NOMO-1 (cell line): ENCODE measurements around the gene CDKL4.
"Not testable (repeated sequence)": the region's sequence is repeated elsewhere in the genome, so short reads cannot be mapped to it uniquely, and the experiment has no call there.

Source experiments
- DNase-seq, 2 experiments: peaks; one replicate each; lab custom pipeline; 2025; ENCODE audit not compliant: unreplicated experiment in 2 of 2; lab: John Stamatoyannopoulos, UW

CDKL4 gene

DNA sequence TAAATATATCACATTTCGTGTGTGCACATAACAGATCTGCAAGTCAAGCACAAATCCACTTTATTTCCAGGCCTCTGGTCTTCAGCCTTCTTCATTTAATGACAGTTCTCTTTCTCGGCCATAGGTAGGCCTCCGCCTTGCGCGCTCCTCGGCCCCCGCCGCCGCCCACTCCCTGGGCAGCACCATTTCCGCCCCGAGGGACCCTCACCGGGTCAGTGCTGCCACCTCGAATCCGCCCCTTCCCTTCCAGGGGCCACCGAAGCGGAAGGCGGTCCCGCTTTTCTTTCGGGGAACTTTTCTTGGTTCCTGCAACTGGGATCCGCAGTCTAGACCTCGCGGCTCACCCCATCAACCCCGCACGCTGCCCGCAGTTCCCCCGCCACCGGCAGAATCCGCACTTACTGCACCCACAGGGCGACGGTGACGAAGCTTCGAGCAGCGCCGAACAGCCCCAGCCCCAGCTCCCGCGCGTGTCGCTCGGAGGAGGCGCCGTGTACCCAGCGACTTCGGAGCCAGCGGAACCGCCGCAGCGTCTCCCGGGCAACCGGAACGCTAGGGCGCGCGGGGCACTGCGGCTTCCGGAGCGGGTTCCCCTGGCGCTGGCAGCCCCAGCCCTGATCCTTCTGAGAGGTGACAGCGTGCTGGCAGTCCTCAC lies at the start of gene CDKL4:
CDKL4 (minus strand) TSS at position 502 of the 655 bp plus-strand sequence.
- no peak for DNase-seq

DNA sequence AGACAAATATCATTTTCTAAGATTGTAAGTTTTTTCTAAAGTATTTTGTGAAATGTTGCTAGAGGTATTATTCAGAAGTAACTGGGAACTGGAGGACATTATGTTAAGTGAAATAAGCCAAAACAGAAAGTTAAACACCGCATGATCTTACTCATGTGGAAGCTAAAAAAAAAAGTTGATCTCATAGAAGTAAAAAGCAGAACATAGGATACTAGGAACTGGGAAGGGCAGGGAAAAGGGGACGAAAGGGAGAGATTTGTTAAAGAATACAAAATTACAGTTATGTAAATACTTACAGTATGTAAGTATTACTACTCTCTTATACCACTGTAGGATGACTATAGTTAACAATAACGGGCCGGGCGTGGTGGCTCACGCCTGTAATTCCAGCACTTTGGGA lies 46.7 kb upstream of the CDKL4 start:
- DNase-seq, result no peak

DNA sequence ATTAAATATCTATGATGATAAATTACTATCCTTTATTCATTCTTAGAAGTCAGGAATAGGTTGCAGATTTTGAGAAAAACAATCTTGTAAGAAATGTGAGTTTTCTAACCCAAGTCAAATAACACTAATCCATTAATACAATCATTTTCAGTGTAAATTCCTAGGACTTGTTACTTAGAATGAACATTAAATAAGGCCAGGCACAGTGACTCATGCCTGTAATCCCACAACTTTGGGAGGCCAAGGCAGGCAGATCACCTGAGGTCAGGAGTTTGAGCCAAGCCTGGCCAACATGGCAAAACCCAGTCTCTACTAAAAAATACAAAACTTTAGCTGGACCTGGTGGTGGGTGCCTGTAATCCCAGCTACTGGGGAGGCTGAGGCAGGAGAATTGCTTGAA lies 45.8 kb upstream of the CDKL4 start:
- DNase-seq, result no peak

DNA sequence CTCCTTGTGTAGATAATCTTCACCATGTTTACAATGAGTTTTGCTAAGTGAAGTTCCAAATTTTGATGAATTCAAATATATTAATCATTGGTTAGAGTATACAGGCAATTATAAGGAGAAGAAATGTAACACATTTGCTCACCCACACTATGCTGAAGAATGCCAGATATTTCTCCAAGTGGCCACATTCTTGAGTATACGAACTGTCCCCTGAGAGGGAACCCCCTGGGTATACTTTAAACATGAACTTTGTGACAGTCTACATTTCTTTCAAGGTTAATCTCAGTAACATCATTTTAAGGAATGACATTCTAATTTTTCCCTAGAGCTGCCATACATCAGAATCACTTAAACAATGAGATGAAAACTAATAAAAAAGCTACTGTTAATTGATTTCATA lies 39.8 kb upstream of the CDKL4 start:
- DNase-seq, result no peak

DNA sequence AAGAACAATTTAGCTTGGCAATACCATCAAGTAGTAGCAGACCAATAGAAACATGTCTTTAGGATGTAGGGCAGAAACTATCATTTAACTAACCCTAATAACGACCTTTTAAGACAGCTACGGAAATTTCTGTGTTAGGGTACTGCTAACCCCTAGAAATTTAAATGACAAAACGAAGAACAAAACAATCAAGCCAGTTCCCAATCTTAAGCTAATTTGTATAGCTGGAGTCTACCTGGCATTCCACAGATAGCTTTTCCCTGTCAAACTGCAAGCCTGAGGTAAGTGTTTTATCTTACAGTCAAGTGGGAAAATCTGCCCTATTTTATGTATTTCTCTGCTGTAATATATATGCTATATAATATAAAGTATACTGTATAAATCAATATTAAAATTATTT lies 37.6 kb upstream of the CDKL4 start:
- DNase-seq, result no peak

DNA sequence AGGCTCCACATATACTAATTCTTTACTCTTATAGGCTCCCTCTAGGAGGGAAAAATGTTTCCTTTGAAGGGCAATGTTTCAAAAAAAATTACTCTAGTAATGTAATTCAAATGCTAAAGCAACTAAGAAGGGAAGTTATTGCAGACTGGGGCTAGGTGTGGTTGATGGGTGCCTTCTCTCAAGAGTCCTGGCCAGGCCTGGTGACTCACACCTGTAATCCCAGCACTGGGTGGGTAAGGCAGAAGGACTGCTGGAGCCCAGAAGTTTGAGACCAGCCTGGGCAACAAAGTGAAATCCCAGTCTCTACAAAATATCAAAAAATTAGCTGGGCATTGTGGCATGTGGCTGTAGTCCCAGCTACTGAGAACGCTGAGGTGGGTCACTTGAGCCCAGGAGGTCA lies 31.2 kb upstream of the CDKL4 start:
- no peak for DNase-seq

DNA sequence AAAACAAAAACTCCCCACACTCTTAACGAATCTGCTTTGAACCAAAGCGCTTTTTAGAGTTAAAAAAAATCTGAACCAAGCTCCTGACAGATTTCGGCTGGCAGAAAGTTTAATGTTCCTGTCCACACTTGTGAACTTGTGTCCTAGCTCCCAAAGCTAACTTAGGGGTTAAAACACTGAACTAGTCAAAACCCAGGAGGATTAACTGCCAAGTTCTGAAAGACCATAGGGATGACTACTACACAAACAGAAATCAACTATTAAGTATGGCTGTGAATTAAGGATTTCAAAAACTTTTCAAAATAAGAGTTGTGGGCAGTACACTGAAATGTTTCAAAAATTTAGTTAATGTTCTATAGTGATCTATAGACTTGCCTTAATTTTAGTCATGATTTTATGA lies 26.2 kb upstream of the CDKL4 start:
- DNase-seq, result no peak

DNA sequence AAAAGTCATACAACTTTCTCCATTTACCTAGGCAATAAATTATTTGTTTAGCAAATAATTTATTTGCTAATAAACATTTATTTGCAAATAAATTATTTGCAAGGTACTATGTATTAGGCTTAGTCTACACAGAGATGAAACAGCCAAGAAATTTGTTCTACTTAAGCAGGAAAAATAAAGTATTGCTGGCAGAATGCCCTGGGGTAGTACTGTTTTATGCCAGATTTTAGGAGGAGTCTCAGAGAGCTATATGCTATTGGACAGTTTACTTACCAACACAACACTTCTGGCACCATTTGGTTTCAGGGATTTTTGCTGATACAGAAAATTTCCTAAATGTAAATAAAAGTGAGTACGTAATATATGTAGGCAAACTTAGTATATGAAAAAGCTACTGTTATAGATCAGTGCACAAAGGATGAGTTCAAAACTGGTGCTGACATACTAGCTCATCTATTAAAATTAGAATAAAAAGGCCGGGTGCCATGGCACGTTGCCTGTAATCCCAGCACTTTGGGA lies 23.2 kb upstream of the CDKL4 start:
- DNase-seq, result no peak

DNA sequence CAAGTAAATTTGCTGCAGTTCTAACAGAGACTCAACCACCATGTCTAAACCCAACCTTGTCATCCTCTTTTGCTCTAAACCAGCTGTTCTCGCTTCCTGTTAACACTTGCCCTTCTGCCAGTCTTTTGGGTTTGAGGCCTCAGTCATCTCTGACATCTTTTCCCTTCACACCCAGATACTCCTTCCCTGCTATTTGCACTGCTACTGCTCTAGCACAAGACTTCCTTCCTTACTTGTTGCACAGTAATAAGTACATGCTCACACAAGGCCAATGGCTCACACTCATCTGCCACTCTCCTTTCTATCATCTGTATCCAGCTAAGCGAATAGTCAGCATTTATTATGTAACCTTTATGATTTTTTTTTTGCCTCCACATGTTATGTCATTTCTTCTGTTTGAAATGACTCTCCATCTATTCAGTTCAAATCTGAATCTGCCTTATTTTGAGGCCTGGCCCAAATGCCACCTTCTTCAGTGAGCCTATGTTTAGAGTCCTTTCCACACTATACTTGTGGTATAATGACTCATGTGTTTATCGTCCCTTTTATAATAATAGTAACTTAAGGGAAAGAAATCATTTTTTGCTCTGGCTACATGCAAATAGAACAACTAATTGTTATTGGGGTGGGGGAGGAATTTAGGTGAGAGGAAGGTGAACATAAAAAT lies 22.5 kb upstream of the CDKL4 start:
- DNase-seq, result peak; percentile 24 to 35

DNA sequence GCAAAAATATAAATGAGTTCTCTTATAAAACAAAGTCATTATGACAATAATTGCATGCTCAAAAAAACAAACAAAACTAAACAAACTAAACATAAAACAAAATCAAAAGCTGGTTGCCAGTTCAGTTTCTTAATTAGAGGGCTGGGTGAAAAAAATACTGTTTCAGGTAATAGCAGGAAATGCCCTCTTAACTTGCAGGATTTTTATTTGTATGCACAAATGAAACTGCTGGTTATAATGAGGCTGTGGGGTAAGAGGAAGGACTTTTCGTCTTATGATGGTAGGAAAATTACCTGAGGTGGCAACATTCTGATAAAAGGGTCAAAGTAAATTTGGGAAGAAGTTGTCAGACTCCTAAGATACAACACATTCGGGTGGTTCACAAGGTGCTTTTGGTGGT lies 21.5 kb upstream of the CDKL4 start:
- peak in 1 of 2 experiments; percentile 2 for DNase-seq

DNA sequence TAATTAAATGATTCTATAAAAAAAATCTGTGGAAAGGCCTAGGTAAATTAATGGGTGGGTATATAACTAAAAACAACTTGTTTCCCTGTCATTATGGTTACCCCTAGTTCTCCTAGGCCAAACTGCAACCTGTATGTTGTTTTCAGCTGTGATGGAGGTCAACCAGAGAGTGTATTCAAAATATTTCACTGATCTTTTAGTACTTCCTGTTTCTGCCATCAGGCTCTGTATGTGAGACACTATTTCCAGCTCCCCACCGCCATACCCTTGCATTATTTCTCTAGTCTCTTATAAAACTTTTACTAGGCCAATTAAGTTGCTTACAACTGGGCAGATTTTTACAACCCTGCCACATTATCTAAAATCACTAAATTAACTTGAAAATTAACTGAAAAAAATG lies 21.0 kb upstream of the CDKL4 start:
- peak in 1 of 2 experiments; percentile 62 for DNase-seq

DNA sequence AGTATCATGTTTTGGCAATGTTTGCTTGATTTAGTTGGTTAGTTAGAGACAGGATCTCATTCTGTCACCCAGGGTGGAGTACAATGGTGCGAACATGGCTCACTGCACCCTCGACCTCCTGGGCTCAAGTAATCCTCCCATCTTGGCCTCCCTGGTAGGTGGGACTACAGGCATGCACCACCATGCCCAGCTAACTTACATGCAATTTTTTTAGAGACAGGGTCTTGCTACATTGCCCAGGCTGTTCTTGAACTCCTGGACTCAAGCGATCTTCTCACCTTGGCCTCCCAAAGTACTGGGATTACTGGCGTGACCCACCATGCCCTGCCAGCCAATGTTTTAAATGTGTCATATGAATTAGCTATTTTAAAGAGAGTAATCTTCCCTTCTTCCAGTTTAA lies 16.3 kb upstream of the CDKL4 start:
- DNase-seq, result no peak

DNA sequence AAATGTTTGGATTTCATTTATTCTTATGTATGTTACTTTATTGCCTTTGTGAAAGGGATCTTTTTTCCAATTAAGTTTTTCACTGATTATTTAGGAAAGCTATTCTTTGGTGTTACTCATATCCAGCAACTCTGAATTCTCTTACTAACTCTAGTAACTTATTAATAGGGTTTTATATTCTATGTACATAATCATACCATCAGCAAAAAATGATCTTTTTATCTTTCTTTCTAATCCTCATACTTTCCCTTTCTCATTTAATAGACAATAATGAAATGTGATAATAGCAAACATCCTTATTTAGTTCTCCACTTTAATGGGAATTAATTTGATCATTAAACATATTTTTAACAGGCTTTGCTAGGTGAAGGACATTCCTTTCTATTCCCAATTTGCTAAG lies 12.3 kb upstream of the CDKL4 start:
- DNase-seq, result no peak

DNA sequence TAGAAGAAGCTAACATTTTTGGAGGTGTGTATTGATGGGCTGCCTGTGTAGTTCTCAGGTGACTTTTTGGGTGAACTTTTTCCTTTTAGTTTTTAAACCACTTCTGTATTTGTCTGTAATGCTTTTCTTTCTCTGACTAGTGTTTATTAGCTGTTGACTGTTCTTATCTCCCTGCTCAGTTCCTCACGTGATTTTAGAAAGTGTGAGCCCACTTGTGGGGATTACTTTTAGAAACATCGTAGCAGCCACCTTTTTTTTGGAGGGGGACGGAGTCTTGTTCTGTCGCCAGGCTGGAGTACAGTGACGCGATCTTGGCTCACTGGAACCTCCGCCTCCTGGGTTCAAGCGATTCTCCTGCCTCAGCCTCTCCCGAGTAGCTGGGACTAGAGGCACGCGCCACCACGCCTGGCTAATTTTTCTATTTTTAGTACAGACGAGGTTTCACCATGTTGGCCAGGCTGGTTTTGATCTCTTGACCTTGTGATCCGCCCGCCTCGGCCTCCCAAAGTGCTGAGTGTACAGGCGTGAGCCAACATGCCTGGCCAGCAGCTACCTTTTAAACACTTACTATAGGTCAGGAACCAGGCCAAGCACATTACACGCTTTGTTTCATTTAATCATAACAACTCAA lies 9.2 kb upstream of the CDKL4 start:
- DNase-seq, result no peak

DNA sequence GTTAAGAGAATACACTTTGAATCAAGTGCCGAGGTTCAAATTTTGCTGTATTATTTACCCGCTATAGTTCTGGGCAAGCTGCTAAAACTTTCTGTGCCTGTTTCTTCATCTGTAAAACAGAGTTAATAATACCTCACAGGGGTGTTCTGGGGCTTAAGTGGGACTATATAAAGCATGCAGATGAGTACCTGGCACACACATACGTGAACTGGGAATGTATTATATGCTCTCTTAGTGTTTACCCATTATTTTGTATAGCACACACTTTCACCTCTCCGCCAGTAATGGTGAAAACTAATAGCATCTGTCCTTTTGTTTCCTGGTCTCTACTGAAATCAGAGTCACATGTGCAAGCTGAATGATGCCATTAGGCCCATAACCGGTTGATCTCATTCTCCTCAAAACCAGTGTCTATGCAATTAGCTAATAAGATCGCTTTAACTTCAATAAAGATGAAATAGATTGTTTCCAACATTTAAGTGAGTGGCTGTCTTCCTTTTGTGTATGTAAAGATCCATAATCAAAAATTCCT lies 3.8 kb upstream of the CDKL4 start:
- DNase-seq, result no peak

DNA sequence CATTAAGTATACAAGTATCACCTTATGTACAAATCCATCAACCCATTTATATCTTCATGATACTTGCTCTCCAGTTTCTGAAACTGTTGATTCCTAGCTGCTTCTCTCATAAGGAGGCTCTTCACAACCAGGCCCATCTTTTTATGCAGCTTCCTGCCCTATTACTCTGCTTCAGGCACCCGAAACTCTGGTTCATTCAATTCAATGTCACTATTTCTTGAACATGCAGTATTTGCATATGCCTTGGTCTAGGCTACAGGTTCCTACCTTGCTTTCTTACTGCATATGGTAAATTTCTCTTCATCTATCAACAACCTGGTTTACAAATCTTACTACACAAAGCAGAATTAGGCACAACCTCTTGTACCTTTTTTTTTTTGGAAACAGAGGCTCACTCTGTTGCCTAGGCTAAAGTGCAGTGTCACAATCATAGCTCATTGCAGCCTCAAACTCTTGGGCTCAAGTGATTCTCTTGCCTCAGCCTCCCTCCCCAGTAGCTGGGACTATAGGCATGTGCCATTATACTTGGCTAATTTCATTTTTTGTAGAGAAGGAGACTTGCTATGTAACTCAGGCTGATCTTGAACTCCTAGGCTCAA lies 2.7 kb upstream of the CDKL4 start:
- DNase-seq, result no peak

DNA sequence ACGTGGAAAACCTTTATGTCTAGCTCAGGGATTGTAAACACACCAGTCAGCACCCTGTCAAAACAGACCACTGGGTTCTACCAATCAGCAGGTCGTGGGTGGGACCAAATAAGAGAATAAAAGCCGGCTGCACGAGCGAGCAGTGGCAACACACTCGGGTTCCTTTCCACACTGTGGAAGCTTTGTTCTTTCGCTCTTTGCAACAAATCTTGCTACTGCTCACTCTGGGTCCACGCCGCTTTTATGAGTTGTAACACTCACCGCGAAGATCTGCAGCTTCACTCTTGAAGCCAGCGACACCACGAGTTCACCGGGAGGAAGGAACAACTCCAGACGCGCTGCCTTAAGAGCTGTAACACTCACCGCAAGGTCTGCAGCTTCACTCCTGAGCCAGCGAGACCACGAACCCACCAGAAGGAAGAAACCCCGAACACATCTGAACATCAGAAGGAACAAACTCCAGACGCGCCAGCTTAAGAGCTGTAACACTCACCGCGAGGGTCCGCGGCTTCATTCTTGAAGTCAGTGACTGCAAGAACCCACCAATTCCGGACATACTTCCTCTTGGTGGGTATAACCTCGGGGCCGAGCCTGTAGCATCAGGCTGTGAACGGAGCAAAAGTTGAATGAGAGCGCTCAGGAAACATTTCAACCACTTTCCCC lies 1.3 kb upstream of the CDKL4 start:
- peak in 1 of 2 experiments; percentile 14 for DNase-seq

DNA sequence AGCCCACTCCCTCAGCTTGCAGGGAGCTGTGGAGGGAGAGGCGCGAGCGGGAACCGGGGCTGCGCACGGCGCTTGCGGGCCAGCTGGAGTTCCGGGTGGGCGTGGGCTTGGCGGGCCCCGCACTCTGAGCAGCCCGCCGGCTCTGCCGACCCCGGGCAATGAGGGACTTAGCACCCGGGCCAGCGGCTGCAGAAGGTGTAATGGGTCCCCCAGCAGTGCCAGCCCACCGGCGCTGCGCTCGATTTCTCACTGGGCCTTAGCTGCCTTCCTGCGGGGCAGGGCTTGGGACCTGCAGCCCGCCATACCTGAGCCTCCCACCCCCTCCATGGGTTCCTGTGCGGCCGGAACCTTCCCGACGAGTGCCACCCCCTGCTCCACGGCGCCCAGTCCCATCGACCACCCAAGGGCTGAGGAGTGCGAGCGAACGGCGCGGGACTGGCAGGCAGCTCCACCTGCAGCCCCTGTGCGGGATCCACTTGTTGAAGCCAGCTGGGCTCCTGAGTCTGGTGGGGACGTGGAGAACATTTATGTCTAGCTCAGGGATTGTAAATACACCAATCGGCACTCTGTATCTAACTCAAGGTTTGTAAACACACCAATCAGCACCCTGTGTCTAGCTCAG lies 582 bp upstream of the CDKL4 start:
- DNase-seq, result not testable (repeated sequence)

DNA sequence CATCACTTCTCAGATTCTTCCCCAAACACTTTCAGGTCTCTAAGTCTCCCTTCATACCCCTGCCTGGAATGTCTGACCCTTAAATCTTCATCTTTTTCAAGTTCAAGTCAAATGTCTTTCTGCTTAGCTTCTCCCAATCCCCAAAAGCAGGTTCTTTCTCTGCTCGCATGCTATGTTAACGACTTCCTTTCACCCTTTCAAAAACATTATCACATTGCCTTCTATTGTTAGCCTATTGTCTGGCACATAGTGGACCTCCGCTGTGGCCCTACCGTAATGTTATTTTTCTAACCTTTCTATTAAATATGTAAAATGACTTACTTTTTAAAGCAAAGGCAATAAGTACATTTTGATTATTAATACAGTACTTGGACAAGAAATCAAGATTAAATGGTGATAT lies 2.2 kb downstream of the CDKL4 start:
- no peak for DNase-seq

DNA sequence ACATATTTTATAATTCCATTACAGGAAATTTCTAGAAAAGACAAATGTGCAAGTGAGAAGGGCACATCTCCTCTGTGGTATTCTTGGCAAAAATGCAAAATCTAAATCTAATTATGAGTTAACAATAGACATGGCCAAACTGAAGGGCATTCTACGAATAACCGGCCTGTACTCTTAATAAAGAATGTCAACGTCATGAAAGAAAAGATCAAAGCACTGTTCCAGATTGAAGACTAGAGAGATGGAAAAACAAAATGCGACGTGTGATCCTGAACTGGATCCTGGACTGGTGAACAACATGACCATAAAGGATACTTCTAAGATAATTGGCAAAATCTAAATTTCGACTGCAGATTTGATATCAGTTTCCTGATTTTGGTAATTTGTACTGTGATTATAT lies 3.0 kb downstream of the CDKL4 start:
- no peak for DNase-seq
